GM23338 (cell line): ENCODE results near the gene PPP6R3. TPM values are rescaled to one million over a fixed set of nuclear protein-coding genes. Genes with fewer than 3 reads are reported as not detected.

ENCODE experiments used
- ATAC-seq: fragments of 200-7000 bp; cut with Tn5 transposase; 3 replicates; pipeline ENCODE4 v1.9.1; 2020
- DNase-seq: peaks from one replicate; pipeline ENCODE4 v3.0.0-alpha.2; 2015; ENCODE audit warnings: low spot score
- H2AFZ ChIP-seq: fragments of 200-600 bp; sonication (generic); 2 replicates; pipeline ENCODE4 v1.8.0; 2016; ENCODE audit warnings: antibody characterized with exemption, mild to moderate bottlenecking, moderate library complexity
- H3F3A ChIP-seq: fragments of 200-600 bp; sonication (generic); replicated peaks from 2 replicates; pipeline ENCODE4 v1.8.0; 2017; ENCODE audit warnings: antibody characterized with exemption, mixed run types, low read depth
- H3K27ac ChIP-seq: fragments of 200-600 bp; sonication (generic); 2 replicates; pipeline ENCODE4 v1.6.1; 2016; ENCODE audit warnings: low read depth
- H3K27me3 ChIP-seq: fragments of 200-600 bp; sonication (generic); 2 replicates; pipeline ENCODE4 v1.8.0; 2016; ENCODE audit warnings: mild to moderate bottlenecking, mixed run types, moderate library complexity; ENCODE audit not compliant: insufficient read depth
- H3K36me3 ChIP-seq: fragments of 200-600 bp; sonication (generic); 2 replicates; pipeline ENCODE4 v1.8.0; 2016; ENCODE audit warnings: mild to moderate bottlenecking; ENCODE audit not compliant: insufficient read depth
- H3K4me1 ChIP-seq: fragments of 200-600 bp; sonication (generic); 2 replicates; pipeline ENCODE4 v1.8.0; 2016; ENCODE audit warnings: mild to moderate bottlenecking, moderate library complexity; ENCODE audit not compliant: insufficient read depth
- H3K4me2 ChIP-seq: fragments of 200-600 bp; sonication (generic); 2 replicates; pipeline ENCODE4 v1.7.1; 2017; ENCODE audit warnings: mixed run types
- H3K4me3 ChIP-seq: fragments of 200-600 bp; sonication (generic); 2 replicates; pipeline ENCODE4 v1.6.1; 2016; ENCODE audit warnings: mixed run types
- H3K79me2 ChIP-seq: fragments of 200-600 bp; sonication (generic); replicated peaks from 2 replicates; pipeline ENCODE4 v1.8.0; 2017; ENCODE audit warnings: mild to moderate bottlenecking; ENCODE audit not compliant: insufficient read depth
- H3K9me2 ChIP-seq: fragments of 200-600 bp; sonication (generic); 2 replicates; pipeline ENCODE4 v1.8.0; 2017; ENCODE audit not compliant: insufficient read depth
- H4K20me1 ChIP-seq: fragments of 200-600 bp; sonication (generic); replicated peaks from 2 replicates; pipeline ENCODE4 v1.8.0; 2017; ENCODE audit warnings: mild to moderate bottlenecking; ENCODE audit not compliant: insufficient read depth
- H3K27ac Mint-ChIP-seq: 2 replicates; pipeline ENCODE4 v1.8.0; 2020; ENCODE audit warnings: inconsistent platforms, mild to moderate bottlenecking, moderate library complexity, mixed read lengths
- H3K27me3 Mint-ChIP-seq: 3 replicates; pipeline ENCODE4 v1.8.0; 2022; ENCODE audit warnings: low read depth, mild to moderate bottlenecking, moderate library complexity, mixed read lengths, inconsistent platforms; ENCODE audit not compliant: insufficient read depth, poor library complexity
- H3K36me3 Mint-ChIP-seq: 3 replicates; pipeline ENCODE4 v1.8.0; 2021; ENCODE audit warnings: low read depth, mild to moderate bottlenecking, inconsistent platforms, moderate library complexity, mixed read lengths
- H3K4me1 Mint-ChIP-seq: 3 replicates; pipeline ENCODE4 v1.8.0; 2020; ENCODE audit warnings: mild to moderate bottlenecking, inconsistent platforms, mixed read lengths
- H3K4me3 Mint-ChIP-seq: 3 replicates; pipeline ENCODE4 v1.8.0; 2021; ENCODE audit warnings: moderate library complexity, mild to moderate bottlenecking, inconsistent platforms, mixed read lengths
- H3K9me3 Mint-ChIP-seq: 3 replicates; pipeline ENCODE4 v1.8.0; 2020; ENCODE audit warnings: moderate library complexity, mild to moderate bottlenecking, inconsistent platforms, mixed read lengths
- CREB1 ChIP-seq: fragments of 250-450 bp; sonication (Bioruptor Pico); IDR thresholded peaks from 2 replicates; pipeline ENCODE4 v1.5.0; 2020; ENCODE audit warnings: low read depth, mild to moderate bottlenecking, moderate library complexity
- CTCF ChIP-seq, 2 experiments: fragments of 200-600 bp in 1 of 2; sonication (generic) in 1 of 2; conservative IDR thresholded peaks; 2 replicates each; pipeline versions ENCODE4 v1.5.1 to v1.6.1; 2016 to 2017; ENCODE audit warnings: antibody characterized with exemption in 2 of 2, low read depth in 2 of 2, mild to moderate bottlenecking in 2 of 2, moderate library complexity in 1 of 2
- EZH2 ChIP-seq: fragments of 200-600 bp; sonication (generic); IDR thresholded peaks from one replicate; pipeline ENCODE4 v1.8.0; 2017; ENCODE audit warnings: antibody characterized with exemption, mild to moderate bottlenecking, low read depth; ENCODE audit not compliant: unreplicated experiment
- EZH2phosphoT487 ChIP-seq: fragments of 200-600 bp; sonication (generic); IDR thresholded peaks from one replicate; pipeline ENCODE4 v1.8.1; 2018; ENCODE audit warnings: antibody characterized with exemption; ENCODE audit not compliant: unreplicated experiment
- JUNB ChIP-seq: IDR thresholded peaks from one replicate; pipeline ENCODE4 v1.6.1; 2016; ENCODE audit warnings: antibody characterized with exemption; ENCODE audit not compliant: unreplicated experiment
- NANOG ChIP-seq: IDR thresholded peaks from 2 replicates; pipeline ENCODE4 v1.6.1; 2016; ENCODE audit warnings: antibody characterized with exemption, borderline replicate concordance
- POLR2AphosphoS5 ChIP-seq: IDR thresholded peaks from 2 replicates; pipeline ENCODE4 v1.6.1; 2016; ENCODE audit warnings: antibody characterized with exemption, low read depth
- REST ChIP-seq: IDR thresholded peaks from one replicate; pipeline ENCODE4 v1.6.1; 2018; ENCODE audit warnings: antibody characterized with exemption; ENCODE audit not compliant: unreplicated experiment
- STAT1 ChIP-seq: IDR thresholded peaks from one replicate; pipeline ENCODE4 v1.6.1; 2016; ENCODE audit warnings: antibody characterized with exemption; ENCODE audit not compliant: unreplicated experiment
- ZNF114 ChIP-seq: fragments of 250-450 bp; sonication (Bioruptor Pico); IDR thresholded peaks from 2 replicates; pipeline ENCODE4 v1.5.0; 2020; ENCODE audit warnings: mild to moderate bottlenecking, moderate library complexity
- ZNF331 ChIP-seq: fragments of 250-450 bp; sonication (Bioruptor Pico); IDR thresholded peaks from 2 replicates; pipeline ENCODE4 v1.5.0; 2020; ENCODE audit warnings: low read depth, mild to moderate bottlenecking, moderate library complexity
- polyA plus RNA-seq: library from polyadenylated mRNA; unstranded; fragments of >200 nt; fragmentation: Nextera tagmentation; extraction: Ambion mirVana; gene quantifications from 2 replicates; pipeline ENCODE4 v1.2.1, GENCODE V29; 2016
- total RNA-seq: library from RNA; depleted of rRNA; stranded (reverse); fragments of >200 nt; shearing (Covaris generic); gene quantifications from 2 replicates; pipeline ENCODE4 v1.2.3, GENCODE V29; 2014
- TF ChIP-seq, protein P1 (sequence below): IDR thresholded peaks from 2 replicates; pipeline ENCODE4 v1.6.1; 2016; ENCODE audit warnings: antibody characterized with exemption

Gene PPP6R3
- total and polyA plus RNA-seq, 2 experiments from 2014 or later: 170 to 268 TPM

- no peak for TF ChIP-seq EZH2phosphoT487
- TF ChIP-seq NANOG: no peak
- no peak for TF ChIP-seq CTCF (conservative IDR thresholded peaks at IDR 0.05; ENCODE audit: low read depth in 2 of 2)
- no peak for TF ChIP-seq EZH2
- no peak for TF ChIP-seq JUNB
- TF ChIP-seq ZNF114 (CRISPR knock-in tag): no peak
- TF ChIP-seq POLR2AphosphoS5: no peak
- no peak for TF ChIP-seq REST
Observed at GRCh38 chr11:68579455-68579854, 118.9 kb downstream of the PPP6R3 start (continued).

- no peak overlapping the region for H2AFZ ChIP-seq
- Mint-ChIP-seq H3K36me3 (peaks cover 59% of the 10 kb centered on the region), H3K4me1 (peaks cover 4% of the 10 kb centered on the region; the same call in 2 of the 3 replicates), H3K4me3 (no peak overlapping the region), H3K27me3 (peaks cover 7% of the 10 kb centered on the region), H3K9me3 (no peaks in the 10 kb centered on the region), H3K27ac (peak overlapping the region; percentile 4; the same call in 1 of the 2 replicates)
- peaks cover 24% of the 10 kb centered on the region for H3K36me3 ChIP-seq
- ATAC-seq (no peak), DNase-seq (no peak)
- H3K27me3 ChIP-seq: no peaks in the 10 kb centered on the region
- peaks cover 16% of the 10 kb centered on the region for H3K79me2 ChIP-seq
- H3K27ac ChIP-seq: no peak overlapping the region
- H3K4me1 ChIP-seq: no peaks in the 10 kb centered on the region
- peaks cover 14% of the 10 kb centered on the region for H3F3A ChIP-seq
- TF ChIP-seq, protein P1, sequence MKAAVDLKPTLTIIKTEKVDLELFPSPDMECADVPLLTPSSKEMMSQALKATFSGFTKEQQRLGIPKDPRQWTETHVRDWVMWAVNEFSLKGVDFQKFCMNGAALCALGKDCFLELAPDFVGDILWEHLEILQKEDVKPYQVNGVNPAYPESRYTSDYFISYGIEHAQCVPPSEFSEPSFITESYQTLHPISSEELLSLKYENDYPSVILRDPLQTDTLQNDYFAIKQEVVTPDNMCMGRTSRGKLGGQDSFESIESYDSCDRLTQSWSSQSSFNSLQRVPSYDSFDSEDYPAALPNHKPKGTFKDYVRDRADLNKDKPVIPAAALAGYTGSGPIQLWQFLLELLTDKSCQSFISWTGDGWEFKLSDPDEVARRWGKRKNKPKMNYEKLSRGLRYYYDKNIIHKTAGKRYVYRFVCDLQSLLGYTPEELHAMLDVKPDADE: no peak
- TF ChIP-seq STAT1 (no peak), ZNF331 (CRISPR knock-in tag) (no peak), CREB1 (CRISPR knock-in tag) (no peak), EZH2 (no peak)
- H4K20me1 ChIP-seq: peaks cover 21% of the 10 kb centered on the region
- no peak overlapping the region for H3K4me3 ChIP-seq
- H3K4me2 ChIP-seq: no peak overlapping the region
- no peaks in the 10 kb centered on the region for H3K9me2 ChIP-seq
Observed at GRCh38 chr11:68581439-68581838, 120.9 kb downstream of the PPP6R3 start.
